Breast epithelium (tissue), 3 donors: ENCODE measurements around the gene TRIM59.

Experiments
- POLR2A ChIP-seq: fragments of 450-650 bp; IDR thresholded peaks from one replicate; pipeline ENCODE4 v1.6.1; 2016; ENCODE audit warnings: antibody characterized with exemption, mild to moderate bottlenecking, moderate library complexity
- POLR2AphosphoS5 ChIP-seq, 3 donors: sonication (generic); formaldehyde crosslinking; IDR thresholded peaks; one replicate each; pipeline ENCODE4 v1.6.1; 2017; ENCODE audit warnings: antibody characterized with exemption in 3 of 3
- TF ChIP-seq, protein P1 (sequence below), 3 donors: fragments of 450-650 bp; IDR thresholded peaks; one replicate each; pipeline ENCODE4 v1.5.1; 2016 to 2017; ENCODE audit warnings: antibody characterized with exemption in 3 of 3, mild to moderate bottlenecking in 3 of 3, moderate library complexity in 3 of 3

DNA sequence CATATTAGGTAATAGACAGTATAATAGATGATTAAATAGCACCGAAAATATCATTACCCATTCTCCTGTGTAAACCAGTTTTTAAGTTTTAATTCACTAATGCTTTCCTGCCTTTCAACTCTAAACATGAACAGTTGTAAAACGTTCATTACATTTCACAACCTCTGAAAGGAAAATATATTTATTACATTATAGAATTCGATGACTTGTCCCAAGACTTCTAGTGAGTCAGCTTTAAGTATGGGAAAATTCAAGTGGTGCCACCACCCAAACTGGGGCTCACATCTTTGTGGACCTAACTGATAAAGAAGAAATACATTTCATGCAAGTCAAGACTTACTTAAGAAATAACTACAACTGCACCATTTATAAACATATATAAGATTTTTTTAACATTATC, 2.0 kb downstream of the TRIM59 start:
- TF ChIP-seq, protein P1, sequence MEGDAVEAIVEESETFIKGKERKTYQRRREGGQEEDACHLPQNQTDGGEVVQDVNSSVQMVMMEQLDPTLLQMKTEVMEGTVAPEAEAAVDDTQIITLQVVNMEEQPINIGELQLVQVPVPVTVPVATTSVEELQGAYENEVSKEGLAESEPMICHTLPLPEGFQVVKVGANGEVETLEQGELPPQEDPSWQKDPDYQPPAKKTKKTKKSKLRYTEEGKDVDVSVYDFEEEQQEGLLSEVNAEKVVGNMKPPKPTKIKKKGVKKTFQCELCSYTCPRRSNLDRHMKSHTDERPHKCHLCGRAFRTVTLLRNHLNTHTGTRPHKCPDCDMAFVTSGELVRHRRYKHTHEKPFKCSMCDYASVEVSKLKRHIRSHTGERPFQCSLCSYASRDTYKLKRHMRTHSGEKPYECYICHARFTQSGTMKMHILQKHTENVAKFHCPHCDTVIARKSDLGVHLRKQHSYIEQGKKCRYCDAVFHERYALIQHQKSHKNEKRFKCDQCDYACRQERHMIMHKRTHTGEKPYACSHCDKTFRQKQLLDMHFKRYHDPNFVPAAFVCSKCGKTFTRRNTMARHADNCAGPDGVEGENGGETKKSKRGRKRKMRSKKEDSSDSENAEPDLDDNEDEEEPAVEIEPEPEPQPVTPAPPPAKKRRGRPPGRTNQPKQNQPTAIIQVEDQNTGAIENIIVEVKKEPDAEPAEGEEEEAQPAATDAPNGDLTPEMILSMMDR (IDR thresholded peaks at IDR 0.05), result no peak
- TF ChIP-seq POLR2A, result no peak
- TF ChIP-seq POLR2AphosphoS5 (IDR thresholded peaks at IDR 0.05), result no peak
